Left lobe of liver (tissue), 2 donors: ENCODE measurements around the gene EML4. TPM values are rescaled to one million over a fixed set of nuclear protein-coding genes. Genes with fewer than 3 reads are reported as not detected.
"Not testable (repeated sequence)": the region's sequence is repeated elsewhere in the genome, so short reads cannot be mapped to it uniquely, and the experiment has no call there.

Source experiments
- ATAC-seq: fragments of 200-7000 bp; cut with Tn5 transposase; one replicate; pipeline ENCODE4 v1.9.1; 2020; ENCODE audit warnings: mild to moderate bottlenecking, moderate library complexity
- DNase-seq: peaks from one replicate; pipeline ENCODE4 v3.0.0-alpha.2; 2020; ENCODE audit warnings: low spot score
- total RNA-seq: library from RNA; stranded (reverse); gene quantifications from one replicate; pipeline ENCODE4 v1.2.1, GENCODE V29; 2021
- donor health status: DM: no; HTN: no; CAD: no; lungs with moderate emphysema.
- donor health status: DM: no; HTN: yes; CAD: no.

The EML4 gene
- total RNA-seq, 1 donor from 2014 or later: 30.4 TPM

GRCh38 chr2:42246562-42246961 is 77.4 kb downstream of the EML4 start:
- no peak for DNase-seq
- ATAC-seq: no peak

- DNase-seq: no peak
- ATAC-seq: no peak
These were observed 79.7 kb downstream of the EML4 start for GRCh38 chr2:42248846-42249245.

- no peak for DNase-seq
- no peak for ATAC-seq
These were observed 80.1 kb downstream of the EML4 start for GRCh38 chr2:42249284-42249683.

- DNase-seq (no peak), ATAC-seq (peak; percentile 38)
These were observed 80.7 kb downstream of the EML4 start for GRCh38 chr2:42249887-42250286.

- DNase-seq (no peak), ATAC-seq (no peak)
These were observed 81.8 kb downstream of the EML4 start for GRCh38 chr2:42250925-42251324.

- ATAC-seq (no peak), DNase-seq (no peak)
These were observed 83.3 kb downstream of the EML4 start for GRCh38 chr2:42252464-42252863.

- DNase-seq: no peak
- no peak for ATAC-seq
These were observed 85.2 kb downstream of the EML4 start for GRCh38 chr2:42254186-42254895.

- no peak for DNase-seq
- no peak for ATAC-seq
These were observed 87.4 kb downstream of the EML4 start for GRCh38 chr2:42256505-42256904.

- no peak for ATAC-seq
These were observed 92.5 kb downstream of the EML4 start for GRCh38 chr2:42261518-42262195.

GRCh38 chr2:42266236-42266635 is 97.1 kb downstream of the EML4 start:
- ATAC-seq (no peak), DNase-seq (no peak)

More at GRCh38 chr2:42261518-42262195, 92.5 kb downstream of the EML4 start:
- no peak for DNase-seq

- no peak for ATAC-seq
- DNase-seq: no peak
These were observed 98.4 kb downstream of the EML4 start for GRCh38 chr2:42267530-42267929.

- DNase-seq (no peak), ATAC-seq (no peak)
These were observed 99.5 kb downstream of the EML4 start for GRCh38 chr2:42268528-42269151.

GRCh38 chr2:42270757-42271156 is 101.6 kb downstream of the EML4 start:
- ATAC-seq (no peak), DNase-seq (no peak)

GRCh38 chr2:42271246-42271645 is 102.1 kb downstream of the EML4 start:
- not testable (repeated sequence) for DNase-seq, ATAC-seq

- ATAC-seq: no peak
- no peak for DNase-seq
These were observed 105.7 kb downstream of the EML4 start for GRCh38 chr2:42274863-42275262.

- DNase-seq: no peak
These were observed 112.4 kb downstream of the EML4 start for GRCh38 chr2:42281416-42282081.

GRCh38 chr2:42284019-42284418 is 114.9 kb downstream of the EML4 start:
- no peak for ATAC-seq

More at GRCh38 chr2:42281416-42282081, 112.4 kb downstream of the EML4 start:
- no peak for ATAC-seq

GRCh38 chr2:42286268-42286946 is 117.3 kb downstream of the EML4 start:
- ATAC-seq: peak; percentile 72
- no peak for DNase-seq

More at GRCh38 chr2:42284019-42284418, 114.9 kb downstream of the EML4 start:
- DNase-seq: no peak

GRCh38 chr2:42288811-42289210 is 119.7 kb downstream of the EML4 start:
- DNase-seq (no peak), ATAC-seq (no peak)

- ATAC-seq (no peak), DNase-seq (no peak)
These were observed 120.1 kb downstream of the EML4 start for GRCh38 chr2:42289222-42289621.

- ATAC-seq (no peak), DNase-seq (no peak)
These were observed 120.9 kb downstream of the EML4 start for GRCh38 chr2:42290005-42290404.
